Brain microvascular endothelial cell (primary cell): ENCODE measurements around the gene GALNT3.

ENCODE experiments used
- DNase-seq: peaks from one replicate; pipeline ENCODE4 v3.0.0-alpha.2; 2020
- H3K27ac ChIP-seq: fragments of 250-450 bp; sonication (Bioruptor Pico); 2 replicates; pipeline ENCODE4 v1.5.1; 2020; ENCODE audit warnings: mild to moderate bottlenecking, moderate library complexity
- H3K27me3 ChIP-seq: fragments of 250-450 bp; sonication (Bioruptor Pico); replicated peaks from 2 replicates; pipeline ENCODE4 v1.5.1; 2020; ENCODE audit warnings: mild to moderate bottlenecking
- H3K36me3 ChIP-seq: fragments of 250-450 bp; sonication (Bioruptor Pico); replicated peaks from 2 replicates; pipeline ENCODE4 v1.5.1; 2020; ENCODE audit warnings: mild to moderate bottlenecking
- H3K4me3 ChIP-seq: 2 replicates; pipeline ENCODE4 v1.5.1; 2011; ENCODE audit warnings: low read depth, mild to moderate bottlenecking, control low read depth, low read length, moderate library complexity
- in situ Hi-C: cut with HindIII; loops from 2 replicates; pipeline ENCODE4 v1.10.0; 2017; ENCODE audit warnings: low sequenced_read_pairs, low pct_ligation_motif_present
- TF ChIP-seq, protein P1 (sequence below): IDR thresholded peaks from 2 replicates; pipeline ENCODE4 v1.5.1; 2011; ENCODE audit warnings: low read depth, mild to moderate bottlenecking, moderate library complexity, low read length, control low read depth, inconsistent platforms; ENCODE audit errors: missing control alignments

The GALNT3 gene

DNA sequence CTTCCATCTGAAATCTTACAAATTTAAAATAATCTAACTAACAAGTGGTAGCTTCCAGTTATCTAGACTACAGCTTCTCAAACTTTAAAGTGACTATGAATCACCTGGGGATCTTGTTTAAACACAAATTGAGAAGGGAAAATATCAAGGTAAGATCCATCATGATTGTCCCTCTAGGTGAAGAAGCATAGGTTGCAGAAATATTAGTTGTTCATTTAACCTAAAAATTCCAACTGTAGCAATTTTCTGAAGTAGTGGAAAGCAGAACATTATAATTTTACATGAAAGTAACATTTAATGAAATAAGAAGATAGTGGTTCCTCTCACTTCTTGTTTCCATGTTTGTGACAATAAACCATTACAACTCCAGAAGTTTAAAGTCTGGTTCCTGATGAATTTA is 17.3 kb downstream of the GALNT3 start:
- H3K27ac ChIP-seq = no peak overlapping the region
- no peak for DNase-seq
- H3K4me3 ChIP-seq = no peak overlapping the region
- in situ Hi-C loops = no loop called here
- no peaks in the 10 kb centered on the region for H3K27me3 ChIP-seq
- H3K36me3 ChIP-seq = no peaks in the 10 kb centered on the region
- TF ChIP-seq, protein P1, sequence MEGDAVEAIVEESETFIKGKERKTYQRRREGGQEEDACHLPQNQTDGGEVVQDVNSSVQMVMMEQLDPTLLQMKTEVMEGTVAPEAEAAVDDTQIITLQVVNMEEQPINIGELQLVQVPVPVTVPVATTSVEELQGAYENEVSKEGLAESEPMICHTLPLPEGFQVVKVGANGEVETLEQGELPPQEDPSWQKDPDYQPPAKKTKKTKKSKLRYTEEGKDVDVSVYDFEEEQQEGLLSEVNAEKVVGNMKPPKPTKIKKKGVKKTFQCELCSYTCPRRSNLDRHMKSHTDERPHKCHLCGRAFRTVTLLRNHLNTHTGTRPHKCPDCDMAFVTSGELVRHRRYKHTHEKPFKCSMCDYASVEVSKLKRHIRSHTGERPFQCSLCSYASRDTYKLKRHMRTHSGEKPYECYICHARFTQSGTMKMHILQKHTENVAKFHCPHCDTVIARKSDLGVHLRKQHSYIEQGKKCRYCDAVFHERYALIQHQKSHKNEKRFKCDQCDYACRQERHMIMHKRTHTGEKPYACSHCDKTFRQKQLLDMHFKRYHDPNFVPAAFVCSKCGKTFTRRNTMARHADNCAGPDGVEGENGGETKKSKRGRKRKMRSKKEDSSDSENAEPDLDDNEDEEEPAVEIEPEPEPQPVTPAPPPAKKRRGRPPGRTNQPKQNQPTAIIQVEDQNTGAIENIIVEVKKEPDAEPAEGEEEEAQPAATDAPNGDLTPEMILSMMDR = no peak

DNA sequence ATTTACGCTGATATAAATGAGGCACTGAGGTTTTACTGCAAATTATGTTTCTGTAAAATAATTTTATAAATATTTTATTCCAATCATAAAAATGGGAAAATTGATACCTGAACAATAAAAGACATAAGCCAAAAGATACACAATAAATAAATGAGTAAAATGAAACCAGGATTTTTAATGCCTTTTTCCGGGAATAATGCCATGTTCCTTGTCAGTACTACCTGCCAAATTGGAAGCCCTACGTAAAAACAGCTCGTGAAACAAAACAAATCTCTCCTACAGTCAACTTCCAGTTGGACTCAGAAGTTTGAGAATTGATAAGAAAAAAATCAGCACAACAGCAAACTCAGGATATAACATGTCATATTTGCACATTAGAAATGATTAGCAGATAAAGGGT is 18.0 kb downstream of the GALNT3 start:
- in situ Hi-C loops = no loop called here
- no peak for DNase-seq
- no peaks in the 10 kb centered on the region for H3K27me3 ChIP-seq
- no peaks in the 10 kb centered on the region for H3K36me3 ChIP-seq
- TF ChIP-seq, protein P1 = no peak
- H3K27ac ChIP-seq = no peak overlapping the region
- no peak overlapping the region for H3K4me3 ChIP-seq

DNA sequence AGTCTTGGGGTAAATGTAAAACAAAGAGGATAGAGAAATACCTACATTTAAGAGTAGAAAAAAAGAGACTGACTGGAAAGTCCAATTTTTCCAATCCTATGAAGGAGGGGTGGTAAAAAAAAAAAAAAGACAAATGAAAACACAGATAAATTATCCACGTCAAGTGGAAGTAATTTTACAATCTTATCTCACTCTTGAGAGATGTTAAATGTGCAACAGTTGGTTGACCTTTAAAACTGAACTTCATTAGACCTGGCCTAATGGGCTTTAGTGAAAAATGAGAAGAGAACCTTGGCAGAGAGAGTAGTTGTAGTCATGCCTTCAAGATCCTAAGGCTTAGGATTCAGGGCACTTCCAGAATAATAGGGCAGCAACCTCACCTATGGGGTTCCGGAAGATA is 20.4 kb downstream of the GALNT3 start:
- TF ChIP-seq, protein P1 = no peak
- no peak for DNase-seq
- Histone ChIP-seq H3K27me3 (no peaks in the 10 kb centered on the region), H3K27ac (no peak overlapping the region), H3K4me3 (no peak overlapping the region), H3K36me3 (no peaks in the 10 kb centered on the region)
- in situ Hi-C loops = no loop called here

DNA sequence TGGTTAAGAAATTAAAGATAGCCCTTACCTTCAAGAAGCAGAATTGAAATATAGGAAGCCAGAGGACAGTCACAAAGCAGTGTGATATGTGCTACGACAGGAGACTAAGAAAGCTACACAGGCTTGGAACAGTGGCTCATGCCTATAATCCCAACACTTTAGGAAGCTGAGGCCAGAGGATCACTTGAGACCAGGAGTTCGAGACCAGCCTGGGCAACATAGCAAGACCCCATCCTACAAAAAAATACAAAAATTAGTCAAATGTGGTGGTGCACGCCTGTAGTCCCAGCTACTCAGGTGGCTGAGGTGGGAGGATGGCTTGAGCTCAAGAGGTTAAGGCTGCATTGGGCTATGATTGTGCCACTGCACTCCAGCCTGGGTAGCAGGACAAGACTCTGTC is 21.9 kb downstream of the GALNT3 start:
- no peak for DNase-seq
- in situ Hi-C loops = no loop called here
- Histone ChIP-seq H3K27ac (no peak overlapping the region), H3K4me3 (no peak overlapping the region), H3K36me3 (no peaks in the 10 kb centered on the region), H3K27me3 (no peaks in the 10 kb centered on the region)
- TF ChIP-seq, protein P1 = no peak

DNA sequence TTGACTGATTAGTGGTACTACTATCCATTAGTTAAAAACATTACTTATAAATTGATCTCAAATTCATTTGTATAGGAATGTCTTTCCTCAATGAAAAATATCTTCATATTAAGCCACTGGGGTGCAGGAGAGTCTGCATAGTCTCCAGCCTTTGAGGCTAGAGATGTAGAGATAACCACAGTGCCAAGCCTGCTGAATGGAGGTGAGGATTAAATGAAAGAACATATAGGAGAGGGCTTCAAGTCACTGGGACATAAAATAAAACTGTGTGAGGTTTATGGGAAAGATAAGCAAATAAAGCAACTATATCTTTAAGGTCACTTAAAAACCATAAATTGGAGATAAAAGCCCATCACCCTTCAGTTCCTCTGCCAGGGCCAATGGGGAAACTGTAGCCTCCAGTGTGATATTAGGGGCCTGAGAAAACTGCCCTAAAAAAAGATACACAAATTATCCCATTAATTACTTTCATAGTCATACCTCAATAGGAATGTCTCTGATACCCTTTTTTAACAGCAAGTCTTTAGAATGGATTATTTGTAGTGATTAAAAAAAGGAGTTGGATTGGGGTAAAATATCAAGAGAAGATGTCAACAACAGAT is 27.6 kb downstream of the GALNT3 start:
- Histone ChIP-seq H3K27ac (no peak overlapping the region), H3K27me3 (no peaks in the 10 kb centered on the region), H3K4me3 (no peak overlapping the region), H3K36me3 (no peaks in the 10 kb centered on the region)
- no peak for DNase-seq
- in situ Hi-C loops = no loop called here
- TF ChIP-seq, protein P1 = no peak

DNA sequence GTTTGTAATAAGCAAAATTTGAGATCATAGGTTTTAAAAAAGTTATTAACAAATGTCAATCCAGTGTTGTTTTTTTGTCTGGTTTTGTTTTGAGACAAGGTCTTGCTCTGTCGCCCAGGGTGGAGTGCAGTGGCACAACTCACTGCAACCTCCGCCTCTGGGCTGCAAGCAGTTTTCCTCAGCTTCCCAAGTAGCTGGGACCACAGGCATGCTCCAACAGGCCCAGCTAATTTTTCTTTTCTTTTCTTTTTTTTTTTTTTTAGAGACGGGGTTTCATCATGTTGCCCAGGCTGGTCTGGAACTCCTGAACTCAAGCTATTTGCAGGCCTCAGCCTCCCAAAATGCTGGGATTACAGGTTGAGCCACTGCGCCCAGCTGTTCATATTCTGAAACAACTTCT is 31.3 kb downstream of the GALNT3 start:
- H3K4me3 ChIP-seq = no peak overlapping the region
- H3K27me3 ChIP-seq = no peaks in the 10 kb centered on the region
- no peak overlapping the region for H3K27ac ChIP-seq
- peaks cover 2% of the 10 kb centered on the region for H3K36me3 ChIP-seq
- in situ Hi-C loops = no loop called here
- TF ChIP-seq, protein P1 = no peak
- no peak for DNase-seq
